Thoracic aorta (tissue), 2 donors: Measurements from ENCODE around the gene SPIRE1. TPM values are rescaled to one million over a fixed set of nuclear protein-coding genes. Genes with fewer than 3 reads are reported as not detected.

ENCODE experiments used
- ATAC-seq: fragments of 150-250 bp; one replicate; pipeline ENCODE4 v1.8.0; 2017; ENCODE audit warnings: low read depth; ENCODE audit not compliant: insufficient number of reproducible peaks, low FRiP score
- DNase-seq: peaks from one replicate; pipeline ENCODE4 v3.0.0-alpha.2; 2020; ENCODE audit warnings: low spot score
- H3K27ac ChIP-seq, 2 donors: fragments of 200-600 bp; sonication (generic); 1 replicate in 1 of 2; 2 replicates in 1 of 2; pipeline ENCODE4 v1.5.1; 2016; ENCODE audit warnings: mild to moderate bottlenecking in 2 of 2, moderate library complexity in 2 of 2
- H3K27me3 ChIP-seq: fragments of 200-600 bp; sonication (generic); replicated peaks from 2 replicates; pipeline ENCODE4 v1.6.0; 2016; ENCODE audit warnings: mild to moderate bottlenecking; ENCODE audit not compliant: insufficient read depth
- H3K36me3 ChIP-seq: fragments of 200-600 bp; sonication (generic); one replicate; pipeline ENCODE4 v1.5.1; 2016
- H3K4me1 ChIP-seq, 2 donors: fragments of 200-600 bp; sonication (generic); 1 replicate in 1 of 2; 2 replicates in 1 of 2; pipeline versions ENCODE4 v1.5.1 to v1.6.0; 2016; ENCODE audit warnings: low read depth in 2 of 2, mild to moderate bottlenecking in 1 of 2; ENCODE audit not compliant: control insufficient read depth in 1 of 2
- H3K4me3 ChIP-seq: fragments of 200-600 bp; sonication (generic); 2 replicates; pipeline ENCODE4 v1.5.1; 2016; ENCODE audit warnings: mild to moderate bottlenecking
- H3K9me3 ChIP-seq: fragments of 200-600 bp; sonication (generic); 2 replicates; pipeline ENCODE4 v1.5.1; 2016
- total RNA-seq, 2 donors: library from RNA; depleted of rRNA; stranded (reverse); fragments of >200 nt; gene quantifications; one replicate each; pipeline versions ENCODE4 v1.1.0 to v1.2.3, GENCODE V29; 2016
- TF ChIP-seq, protein P1 (sequence below): fragments of 200-600 bp; sonication (generic); IDR thresholded peaks from one replicate; pipeline ENCODE4 v1.5.1; 2019; ENCODE audit warnings: antibody characterized with exemption

Gene SPIRE1
- total RNA-seq, 2 donors from 2014 or later: 26.8 to 39.6 TPM

DNA sequence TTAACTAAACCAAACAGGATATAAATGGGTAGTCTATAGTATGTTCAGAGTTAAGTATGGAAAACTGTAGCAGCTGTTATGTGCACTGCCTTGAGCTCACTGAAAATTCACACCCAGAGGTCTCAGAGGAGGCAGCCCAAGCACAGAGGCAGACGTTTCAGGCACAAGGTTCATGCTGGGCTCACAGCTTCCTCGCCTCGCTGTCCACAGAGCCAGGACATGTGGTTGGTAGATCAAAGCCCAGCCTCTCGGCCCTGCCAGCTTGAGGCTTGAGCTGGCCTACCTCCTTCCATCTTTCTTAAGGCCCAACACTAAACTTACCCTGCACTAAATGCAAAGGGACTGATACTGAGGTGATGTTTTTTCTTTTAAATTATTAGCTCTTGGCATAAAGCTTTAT lies 206.5 kb downstream of the SPIRE1 start:
- no peak for DNase-seq
- H3K9me3 ChIP-seq: no peaks in the 10 kb centered on the region
- no peak overlapping the region for H3K27ac ChIP-seq
- peaks cover 7% of the 10 kb centered on the region for H3K36me3 ChIP-seq
- no peak for ATAC-seq
- H3K4me1 ChIP-seq: no peaks in the 10 kb centered on the region
- TF ChIP-seq, protein P1, sequence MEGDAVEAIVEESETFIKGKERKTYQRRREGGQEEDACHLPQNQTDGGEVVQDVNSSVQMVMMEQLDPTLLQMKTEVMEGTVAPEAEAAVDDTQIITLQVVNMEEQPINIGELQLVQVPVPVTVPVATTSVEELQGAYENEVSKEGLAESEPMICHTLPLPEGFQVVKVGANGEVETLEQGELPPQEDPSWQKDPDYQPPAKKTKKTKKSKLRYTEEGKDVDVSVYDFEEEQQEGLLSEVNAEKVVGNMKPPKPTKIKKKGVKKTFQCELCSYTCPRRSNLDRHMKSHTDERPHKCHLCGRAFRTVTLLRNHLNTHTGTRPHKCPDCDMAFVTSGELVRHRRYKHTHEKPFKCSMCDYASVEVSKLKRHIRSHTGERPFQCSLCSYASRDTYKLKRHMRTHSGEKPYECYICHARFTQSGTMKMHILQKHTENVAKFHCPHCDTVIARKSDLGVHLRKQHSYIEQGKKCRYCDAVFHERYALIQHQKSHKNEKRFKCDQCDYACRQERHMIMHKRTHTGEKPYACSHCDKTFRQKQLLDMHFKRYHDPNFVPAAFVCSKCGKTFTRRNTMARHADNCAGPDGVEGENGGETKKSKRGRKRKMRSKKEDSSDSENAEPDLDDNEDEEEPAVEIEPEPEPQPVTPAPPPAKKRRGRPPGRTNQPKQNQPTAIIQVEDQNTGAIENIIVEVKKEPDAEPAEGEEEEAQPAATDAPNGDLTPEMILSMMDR: no peak
- no peak overlapping the region for H3K4me3 ChIP-seq
- H3K27me3 ChIP-seq: no peaks in the 10 kb centered on the region

DNA sequence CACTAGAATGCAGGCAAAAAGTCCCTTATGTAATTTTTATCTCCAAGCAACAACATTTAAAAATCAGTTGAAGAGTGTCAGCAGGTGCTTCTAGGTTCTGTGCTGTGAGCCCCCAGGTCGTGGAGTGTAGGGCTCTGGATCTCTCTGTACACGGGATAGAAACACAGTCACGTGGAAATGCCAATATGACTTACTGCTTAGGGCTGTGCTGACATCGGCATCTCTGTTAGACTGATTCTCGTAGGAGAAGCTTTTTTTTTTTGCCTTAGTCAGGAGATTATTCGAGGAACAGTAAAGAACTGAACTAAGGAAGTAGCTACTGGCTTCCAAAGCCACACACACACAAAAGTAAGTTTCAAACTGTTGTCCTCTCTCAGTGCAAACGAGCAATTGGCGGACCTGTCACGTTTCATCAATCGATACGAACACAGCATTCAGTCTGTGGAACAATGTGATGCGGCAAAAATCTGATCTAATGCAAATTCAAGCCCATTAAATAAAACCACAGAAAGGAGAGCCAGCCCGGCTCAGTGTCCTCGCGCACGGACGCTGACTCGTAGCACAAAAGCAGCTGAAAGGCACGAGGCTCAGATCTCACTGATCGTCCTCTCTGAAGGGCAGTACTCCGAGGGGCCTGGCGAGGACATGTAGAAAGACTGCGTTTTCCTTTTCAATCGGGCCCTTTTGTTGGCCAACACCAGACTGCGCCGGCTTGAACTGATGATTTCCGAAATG lies 208.7 kb downstream of the SPIRE1 start:
- TF ChIP-seq, protein P1: no peak
- peaks cover 5% of the 10 kb centered on the region for H3K9me3 ChIP-seq
- H3K4me1 ChIP-seq: no peaks in the 10 kb centered on the region
- no peak for ATAC-seq
- no peak for DNase-seq
- no peak overlapping the region for H3K4me3 ChIP-seq
- H3K27ac ChIP-seq: no peak overlapping the region
- H3K27me3 ChIP-seq: no peaks in the 10 kb centered on the region
- peaks cover 10% of the 10 kb centered on the region for H3K36me3 ChIP-seq

DNA sequence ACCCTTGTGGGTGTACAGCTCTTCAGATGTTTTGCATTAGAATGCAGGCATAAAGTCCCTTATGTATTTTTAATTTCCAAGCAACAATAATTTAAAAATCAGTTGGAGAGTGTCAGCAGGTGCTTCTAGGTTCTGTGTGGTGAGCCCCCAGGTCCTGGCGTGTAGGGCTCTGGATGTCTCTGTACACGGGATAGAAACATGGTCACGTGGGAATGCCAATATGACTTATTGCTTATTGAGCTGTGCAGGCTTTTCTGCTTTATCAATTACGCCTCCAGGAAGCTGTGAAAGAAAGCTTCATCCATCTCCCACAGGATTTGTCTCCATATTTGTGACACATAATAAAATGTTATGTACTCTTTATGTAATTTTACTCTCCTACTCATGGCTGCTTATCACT lies 212.4 kb downstream of the SPIRE1 start:
- ATAC-seq: no peak
- peaks cover 10% of the 10 kb centered on the region for H3K36me3 ChIP-seq
- no peak overlapping the region for H3K27ac ChIP-seq

DNA sequence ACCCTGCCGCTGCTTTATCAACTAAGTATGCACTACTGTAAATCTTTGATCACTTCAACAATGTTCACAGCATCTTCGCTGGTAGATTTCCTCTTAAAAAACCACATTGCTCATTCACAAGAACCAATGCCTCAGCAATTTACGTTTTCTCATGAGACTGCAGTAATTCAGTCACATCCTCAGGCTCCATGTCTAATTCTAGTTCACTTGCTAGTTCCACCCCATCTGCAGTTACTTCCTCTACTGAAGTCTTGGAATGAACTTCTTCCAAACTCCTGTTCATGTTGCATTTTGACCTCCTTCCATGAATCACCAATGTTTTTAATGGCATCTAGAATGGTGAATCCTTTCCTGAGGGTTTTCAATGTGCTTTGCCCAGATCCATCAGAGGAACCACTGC lies 214.4 kb downstream of the SPIRE1 start:
- Histone ChIP-seq H3K9me3 (peaks cover 12% of the 10 kb centered on the region), H3K36me3 (peaks cover 3% of the 10 kb centered on the region), H3K27ac (no peak overlapping the region), H3K4me3 (no peak overlapping the region), H3K4me1 (no peaks in the 10 kb centered on the region), H3K27me3 (no peaks in the 10 kb centered on the region)
- TF ChIP-seq, protein P1: no peak
- DNase-seq (no peak), ATAC-seq (no peak)

More for the DNA sequence above, 212.4 kb downstream of the SPIRE1 start:
- H3K4me3 ChIP-seq: no peak overlapping the region
- no peak for DNase-seq
- TF ChIP-seq, protein P1: no peak
- H3K9me3 ChIP-seq: peaks cover 12% of the 10 kb centered on the region
- no peaks in the 10 kb centered on the region for H3K4me1 ChIP-seq
- H3K27me3 ChIP-seq: no peaks in the 10 kb centered on the region

DNA sequence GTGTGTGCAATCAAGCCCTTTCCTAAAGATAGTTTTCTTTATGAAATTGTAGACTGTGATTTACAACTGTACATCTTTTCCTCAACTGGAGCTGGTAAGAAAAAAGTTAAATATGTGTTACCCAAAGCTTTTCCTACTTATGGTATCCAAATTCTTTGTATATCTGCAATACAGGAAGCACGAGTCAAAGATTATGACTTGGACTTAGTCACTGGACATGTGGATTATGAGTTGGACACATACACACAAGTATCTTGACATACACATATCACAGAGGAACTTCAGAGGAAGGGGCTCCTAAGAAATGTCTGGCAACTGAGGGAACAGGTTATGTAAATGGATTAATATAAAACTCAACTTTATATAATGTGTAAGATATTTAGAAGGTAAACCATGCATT lies 215.0 kb downstream of the SPIRE1 start:
- Histone ChIP-seq H3K27me3 (no peaks in the 10 kb centered on the region), H3K36me3 (peaks cover 3% of the 10 kb centered on the region), H3K27ac (no peak overlapping the region), H3K9me3 (peaks cover 12% of the 10 kb centered on the region), H3K4me1 (no peaks in the 10 kb centered on the region), H3K4me3 (no peak overlapping the region)
- DNase-seq (no peak), ATAC-seq (no peak)
- TF ChIP-seq, protein P1: no peak
